Fibroblast of lung (primary cell): ENCODE results near the gene SENP6. TPM values are rescaled to one million over a fixed set of nuclear protein-coding genes. Genes with fewer than 3 reads are reported as not detected.
A peak's percentile ranks its signal among the peaks of the same experiment; 100 is the strongest.
"Not testable (repeated sequence)": the region's sequence is repeated elsewhere in the genome, so short reads cannot be mapped to it uniquely, and the experiment has no call there.

Source experiments
- DNase-seq, 2 donors: peaks; one replicate each; pipeline versions ENCODE4 v3.0.0 to v3.0.0-alpha.2; 2010; ENCODE audit warnings: low read depth in 2 of 2
- H2AFZ ChIP-seq: 2 replicates; pipeline ENCODE4 v1.5.1; 2012; ENCODE audit warnings: low read length, control low read depth, inconsistent platforms
- H3K27ac ChIP-seq: 2 replicates; pipeline ENCODE4 v1.5.1; 2011; ENCODE audit warnings: low read length, control low read depth; ENCODE audit not compliant: insufficient read depth
- H3K27me3 ChIP-seq: 2 replicates; pipeline ENCODE4 v1.5.1; 2011; ENCODE audit warnings: mild to moderate bottlenecking, low read length; ENCODE audit not compliant: control insufficient read depth, insufficient read depth
- H3K36me3 ChIP-seq: 2 replicates; pipeline ENCODE4 v1.5.1; 2011; ENCODE audit warnings: low read length; ENCODE audit not compliant: control insufficient read depth, insufficient read depth
- H3K4me1 ChIP-seq: 2 replicates; pipeline ENCODE4 v1.5.1; 2011; ENCODE audit warnings: low read length; ENCODE audit not compliant: control insufficient read depth, insufficient read depth; ENCODE audit errors: extremely low read depth
- H3K4me2 ChIP-seq: 2 replicates; pipeline ENCODE4 v1.5.1; 2011; ENCODE audit warnings: low read length, control low read depth; ENCODE audit not compliant: insufficient read depth; ENCODE audit errors: extremely low read depth
- H3K4me3 ChIP-seq, 4 experiments: fragments of 200-600 bp in 1 of 4; sonication (generic) in 1 of 4; replicated peaks in 1 of 4; 2 replicates each; pipeline ENCODE4 v1.5.1; 2011 to 2016; ENCODE audit warnings: low read length in 4 of 4, low read depth in 3 of 4, mild to moderate bottlenecking in 3 of 4, control low read depth in 2 of 4, inconsistent platforms in 1 of 4, mixed read lengths in 1 of 4; ENCODE audit not compliant: insufficient read depth in 1 of 4; ENCODE audit errors: control extremely low read depth in 1 of 4
- H3K79me2 ChIP-seq: 2 replicates; pipeline ENCODE4 v1.5.1; 2012; ENCODE audit warnings: mild to moderate bottlenecking, low read length, inconsistent platforms; ENCODE audit not compliant: control insufficient read depth, insufficient read depth
- H3K9ac ChIP-seq: 2 replicates; pipeline ENCODE4 v1.5.1; 2011; ENCODE audit warnings: mild to moderate bottlenecking, low read length, control low read depth; ENCODE audit not compliant: insufficient read depth
- H3K9me3 ChIP-seq: 2 replicates; pipeline ENCODE4 v1.5.1; 2012; ENCODE audit warnings: low read depth, low read length; ENCODE audit not compliant: control insufficient read depth, insufficient read depth
- H4K20me1 ChIP-seq: 2 replicates; pipeline ENCODE4 v1.5.1; 2011; ENCODE audit warnings: low read length; ENCODE audit not compliant: control insufficient read depth, insufficient read depth; ENCODE audit errors: extremely low read depth
- CTCF ChIP-seq, 2 donors: IDR thresholded peaks in 1 of 2; conservative IDR thresholded peaks in 1 of 2; 1 replicate in 1 of 2; 2 replicates in 1 of 2; pipeline ENCODE4 v1.5.1; 2011 to 2012; ENCODE audit warnings: low read length in 2 of 2, control low read depth in 1 of 2, inconsistent platforms in 1 of 2, low read depth in 1 of 2, mild to moderate bottlenecking in 1 of 2
- EZH2 ChIP-seq: IDR thresholded peaks from 2 replicates; pipeline ENCODE4 v1.5.1; 2012; ENCODE audit warnings: low read length, control low read depth, mild to moderate bottlenecking; ENCODE audit errors: missing control alignments
- polyA plus RNA-seq, 2 donors: library from polyadenylated mRNA; depleted of rRNA in 1 of 2; stranded (reverse) in 1 of 2; unstranded in 1 of 2; fragments of >200 nt; gene quantifications; 2 replicates each; pipeline ENCODE4 v1.2.1, GENCODE V29; 2011 to 2012; ENCODE audit warnings: missing spikeins in 1 of 2
- total RNA-seq: library from RNA; depleted of rRNA; stranded (reverse); fragments of >200 nt; gene quantifications from 2 replicates; pipeline ENCODE4 v1.2.1, GENCODE V29; 2014

SENP6 gene
- total and polyA plus RNA-seq, 2 donors (not counting 1 experiment from before 2014, with no cell fraction given), result 54.5 to 80.6 TPM

- Histone ChIP-seq H3K27ac (no peak overlapping the region), H3K79me2 (no peaks in the 10 kb centered on the region), H3K4me3 (no peak overlapping the region), H3K4me2 (no peak overlapping the region), H3K9ac (no peak overlapping the region), H3K27me3 (peaks cover 4% of the 10 kb centered on the region), H3K4me1 (no peaks in the 10 kb centered on the region), H3K9me3 (no peaks in the 10 kb centered on the region), H4K20me1 (no peaks in the 10 kb centered on the region), H2AFZ (no peak overlapping the region), H3K36me3 (no peaks in the 10 kb centered on the region)
- no peak for DNase-seq
- no peak for TF ChIP-seq CTCF (conservative IDR thresholded peaks at IDR 0.05 in 1 of 2, IDR thresholded peaks at IDR 0.05 in 1 of 2; ENCODE audit: low read depth in 1 of 2, low read length in 2 of 2)
- TF ChIP-seq EZH2, result no peak
These were observed 33.6 kb upstream of the SENP6 start for GRCh38 chr6:75568100-75568499.

DNA sequence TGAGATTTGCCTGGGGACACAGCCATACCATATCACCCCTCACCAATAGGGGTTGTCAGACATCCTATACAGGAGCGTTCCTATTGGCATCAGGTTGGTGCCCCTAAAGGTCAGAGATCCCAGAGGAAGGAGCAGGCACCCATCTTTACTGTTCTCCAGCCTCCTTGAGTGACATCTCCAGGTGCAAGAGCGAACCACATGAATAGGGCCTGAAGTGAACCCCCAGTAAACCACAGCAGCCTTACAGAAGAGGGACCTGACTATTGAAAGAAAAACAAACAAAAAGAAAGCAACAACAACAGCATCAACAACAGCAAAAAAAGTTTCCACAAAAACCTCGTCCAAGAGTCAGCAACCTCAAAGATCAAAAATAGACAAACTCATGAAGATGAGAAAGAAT lies 32.7 kb upstream of the SENP6 start:
- H3K9me3 ChIP-seq, result no peaks in the 10 kb centered on the region
- H3K4me1 ChIP-seq, result no peaks in the 10 kb centered on the region
- no peak overlapping the region for H2AFZ ChIP-seq
- TF ChIP-seq EZH2 (no peak), CTCF (conservative IDR thresholded peaks at IDR 0.05 in 1 of 2, IDR thresholded peaks at IDR 0.05 in 1 of 2; ENCODE audit: low read depth in 1 of 2, low read length in 2 of 2) (no peak)
- H3K9ac ChIP-seq, result no peak overlapping the region
- peaks cover 4% of the 10 kb centered on the region for H3K27me3 ChIP-seq
- no peaks in the 10 kb centered on the region for H4K20me1 ChIP-seq
- no peak overlapping the region for H3K27ac ChIP-seq
- no peak overlapping the region for H3K4me3 ChIP-seq
- no peaks in the 10 kb centered on the region for H3K36me3 ChIP-seq
- no peak for DNase-seq
- no peaks in the 10 kb centered on the region for H3K79me2 ChIP-seq
- no peak overlapping the region for H3K4me2 ChIP-seq

- not testable (repeated sequence) for H3K27ac ChIP-seq, H4K20me1 ChIP-seq, H3K36me3 ChIP-seq, H3K9ac ChIP-seq, H3K9me3 ChIP-seq, H3K4me2 ChIP-seq, H3K79me2 ChIP-seq, H3K4me1 ChIP-seq, H2AFZ ChIP-seq, H3K4me3 ChIP-seq, H3K27me3 ChIP-seq
- peak; percentile 23 to 59 for DNase-seq
These were observed 31.0 kb upstream of the SENP6 start for GRCh38 chr6:75570671-75571070.
